HG03457 (cell line): Measurements from ENCODE around the gene TECTA.
"Not testable (repeated sequence)": the region's sequence is repeated elsewhere in the genome, so short reads cannot be mapped to it uniquely, and the experiment has no call there.

Experiments
- ATAC-seq: cut with Tn5 transposase; IDR thresholded peaks from one replicate; pipeline ENCODE4 v1.9.1; 2021; ENCODE audit warnings: moderate number of reproducible peaks; ENCODE audit not compliant: unreplicated experiment

The TECTA gene

GRCh38 chr11:121089566-121089965 is 11.5 kb upstream of the TECTA start:
- no peak for ATAC-seq

GRCh38 chr11:121090145-121090721 is 10.8 kb upstream of the TECTA start:
- ATAC-seq, result no peak

DNA sequence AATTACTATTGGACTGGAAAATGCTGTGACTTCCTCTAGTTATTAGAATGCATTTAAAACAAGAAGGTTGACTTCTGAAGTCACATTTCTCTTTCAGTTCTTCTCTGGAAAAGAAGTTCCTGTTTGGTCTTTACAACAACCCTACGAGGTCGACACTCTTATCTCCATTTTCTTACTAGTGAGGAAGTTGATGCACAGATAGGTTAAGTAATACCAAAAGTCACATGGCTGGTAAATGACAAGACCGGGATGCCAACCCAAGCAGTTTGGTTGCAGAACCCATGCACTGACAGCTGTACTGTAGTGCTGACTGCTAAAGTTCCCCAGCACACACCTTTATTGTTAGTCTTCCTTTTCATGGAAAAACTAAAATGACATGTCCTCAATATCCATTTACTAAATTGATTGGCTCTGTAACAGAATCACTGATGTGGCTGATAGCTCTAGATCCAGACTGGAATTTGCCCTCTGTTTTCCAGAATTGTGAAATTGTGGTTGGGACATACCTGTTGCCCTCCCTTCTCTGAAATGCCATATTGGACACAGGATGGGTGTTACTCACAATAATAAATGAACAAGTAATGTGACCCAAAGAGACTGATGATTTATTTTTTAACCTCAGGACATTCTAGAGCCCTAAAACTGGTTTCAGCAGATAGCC is 9.4 kb upstream of the TECTA start:
- ATAC-seq, result no peak

DNA sequence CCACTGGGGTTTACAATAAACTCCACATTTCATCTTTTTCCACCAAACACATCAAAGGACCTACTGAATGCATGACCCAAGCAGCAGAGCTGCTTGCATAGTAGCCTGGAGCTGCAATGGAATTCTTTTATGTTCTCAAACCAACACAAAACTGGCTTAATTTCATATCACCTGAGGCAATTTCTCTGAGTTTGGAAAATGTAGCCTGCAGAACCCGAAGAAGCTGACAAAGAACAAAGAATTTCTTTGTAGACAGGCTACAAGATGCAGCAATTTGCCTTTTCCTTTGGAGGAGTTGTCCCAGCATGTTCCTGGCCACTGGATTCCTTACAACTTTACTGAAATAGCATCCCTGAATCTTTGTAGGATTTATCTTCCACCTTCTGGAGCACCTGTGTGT is 5.5 kb upstream of the TECTA start:
- ATAC-seq, result no peak

DNA sequence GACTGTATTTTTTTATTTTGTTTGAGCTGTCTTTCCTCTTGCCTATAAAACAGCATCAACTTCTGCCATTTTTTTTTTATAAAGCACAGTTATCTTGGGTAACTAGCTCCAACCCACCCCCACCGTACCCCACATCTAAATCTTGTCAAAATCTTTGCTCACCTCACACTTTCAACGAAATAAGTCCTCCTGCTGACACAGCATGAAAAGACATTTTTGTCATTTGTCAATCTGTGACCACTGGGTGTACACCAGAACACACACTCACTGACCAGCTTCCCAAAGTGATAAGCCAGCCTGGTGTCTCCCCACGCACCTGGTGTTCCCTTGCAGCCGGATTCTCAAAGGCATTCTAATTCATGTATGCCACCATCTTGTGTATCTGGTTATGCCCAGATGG is 1.7 kb upstream of the TECTA start:
- ATAC-seq, result no peak

DNA sequence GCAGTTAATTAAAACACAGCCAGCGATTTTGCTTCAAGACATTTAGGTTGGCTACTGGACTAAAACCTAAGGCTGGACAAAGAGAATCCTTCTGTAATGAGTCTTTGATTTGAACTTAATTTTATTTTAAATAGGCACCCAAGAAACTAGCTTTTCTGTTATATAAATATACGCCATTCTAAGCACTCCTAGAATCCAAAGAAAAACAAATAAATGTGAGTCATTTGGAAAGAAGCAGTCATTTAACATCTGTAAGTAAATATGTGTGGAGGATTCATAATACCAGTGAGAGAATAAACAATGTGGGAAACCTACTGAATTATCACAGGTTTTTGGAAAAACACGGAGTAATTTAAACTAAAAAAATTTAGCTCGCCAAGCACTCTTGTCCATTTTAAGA is 1.2 kb upstream of the TECTA start:
- no peak for ATAC-seq

DNA sequence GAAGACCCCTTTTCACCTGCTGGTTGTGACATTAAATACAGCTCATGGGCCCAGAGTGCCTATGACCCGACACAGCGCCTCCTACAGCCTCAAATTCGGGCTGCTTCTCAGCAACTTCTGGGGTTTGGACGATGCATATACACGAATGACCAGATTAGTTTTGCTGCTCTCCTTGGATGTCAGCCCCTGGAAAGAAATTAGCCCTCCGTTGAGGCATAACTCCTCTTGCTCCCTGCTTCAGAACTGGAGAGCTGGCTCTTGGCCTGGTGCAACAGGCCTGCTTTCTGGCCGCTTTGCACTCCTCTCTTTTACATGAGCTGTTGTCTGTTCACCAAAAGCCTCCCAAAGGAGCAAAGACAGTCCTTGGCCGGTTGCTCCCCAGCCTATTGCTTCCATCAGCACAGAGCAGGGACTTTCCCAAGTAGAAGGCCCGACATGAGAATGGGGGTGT is 3.3 kb downstream of the TECTA start:
- no peak for ATAC-seq

- no peak for ATAC-seq
These were observed 4.0 kb downstream of the TECTA start for GRCh38 chr11:121105063-121105480.

GRCh38 chr11:121105481-121106195 is 4.6 kb downstream of the TECTA start:
- ATAC-seq, result no peak

GRCh38 chr11:121106812-121107211 is 5.8 kb downstream of the TECTA start:
- no peak for ATAC-seq

DNA sequence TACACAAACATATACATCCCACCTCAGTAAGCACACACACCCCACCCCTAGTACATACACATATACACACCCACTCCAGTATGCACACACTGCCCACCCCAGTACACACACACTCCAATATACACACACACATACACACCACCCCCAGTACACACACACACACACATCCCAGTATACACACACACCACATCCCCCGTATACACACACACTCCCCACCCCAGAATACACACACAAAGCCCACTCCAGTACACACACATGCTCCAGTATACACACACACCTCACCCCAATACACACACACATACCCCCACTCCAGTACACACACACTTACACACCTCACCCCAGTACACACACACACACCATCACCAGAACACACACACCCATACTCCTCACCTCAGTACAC is 7.4 kb downstream of the TECTA start:
- no peak for ATAC-seq

- ATAC-seq, result no peak
These were observed 8.4 kb downstream of the TECTA start for GRCh38 chr11:121109471-121109870.

DNA sequence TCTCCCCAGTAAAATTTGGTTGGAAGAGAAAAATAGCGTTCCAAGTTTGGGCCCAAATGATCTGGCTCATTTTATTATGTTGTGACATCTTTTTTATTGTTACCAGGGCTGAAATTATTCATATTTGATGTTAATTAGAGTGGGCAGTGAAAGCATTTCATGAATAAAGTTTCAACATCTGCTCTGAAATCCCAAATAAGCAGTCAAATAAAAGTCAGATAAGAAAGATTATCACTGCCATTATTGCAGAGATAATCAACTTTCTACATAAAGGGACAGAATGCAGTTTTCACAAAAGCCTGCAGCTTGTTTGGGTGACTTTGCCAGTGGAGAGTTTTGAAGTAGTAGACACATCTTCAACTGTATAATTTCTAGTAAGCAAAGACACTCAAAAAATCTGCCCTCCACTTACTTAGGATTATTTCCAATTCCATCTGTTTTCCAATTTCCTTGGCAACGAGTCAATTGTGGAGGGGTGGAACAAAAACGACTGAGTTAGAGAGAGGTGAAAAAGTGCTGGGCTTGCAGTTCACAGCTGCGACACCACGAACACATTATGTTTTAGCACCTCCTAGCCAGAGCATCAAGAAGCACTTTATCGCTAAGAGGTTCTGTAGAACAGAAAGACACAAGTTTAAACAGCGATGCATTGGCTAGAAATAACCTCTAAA is 9.0 kb downstream of the TECTA start:
- no peak for ATAC-seq

DNA sequence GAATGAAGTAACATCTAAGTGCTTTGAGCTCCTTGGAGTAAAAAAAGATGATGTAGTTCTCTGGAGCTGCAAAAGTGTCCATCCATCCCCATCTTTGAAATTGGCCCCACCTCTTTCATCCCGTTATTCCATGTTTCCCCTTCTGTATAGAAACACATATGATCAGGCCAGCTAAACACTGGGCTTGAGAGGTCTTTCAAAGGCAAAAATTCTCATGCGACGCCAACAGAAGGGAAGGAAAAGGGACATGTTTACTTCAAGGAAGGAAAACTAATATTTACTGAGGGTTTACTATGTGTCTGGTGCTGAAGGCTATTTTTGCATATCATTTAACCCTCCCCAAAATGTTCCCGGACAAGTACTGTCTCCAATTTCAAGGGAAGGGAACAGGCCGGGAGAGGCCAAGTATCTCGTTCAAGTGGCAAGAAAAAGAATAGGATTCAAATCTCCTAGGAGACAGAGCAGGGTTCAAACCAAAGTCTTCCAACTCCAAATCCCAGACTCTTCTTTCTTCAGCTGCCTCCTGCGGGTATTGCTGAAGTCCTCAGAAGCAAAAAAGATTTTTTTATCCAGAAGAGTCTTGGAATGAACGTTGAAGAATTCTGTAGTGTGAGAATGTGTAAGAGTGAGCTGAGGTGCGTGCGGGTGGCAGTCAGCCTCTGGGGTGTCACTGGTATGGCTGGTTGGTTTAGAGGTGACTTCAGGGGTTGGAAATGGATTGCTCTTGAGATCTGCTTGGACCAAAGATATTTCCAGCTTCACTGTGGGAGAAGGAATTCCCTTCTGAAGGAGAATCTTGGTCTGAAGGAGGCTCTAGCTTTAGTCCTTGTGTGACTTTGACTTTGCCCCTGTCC is 10.1 kb downstream of the TECTA start:
- ATAC-seq, result no peak

DNA sequence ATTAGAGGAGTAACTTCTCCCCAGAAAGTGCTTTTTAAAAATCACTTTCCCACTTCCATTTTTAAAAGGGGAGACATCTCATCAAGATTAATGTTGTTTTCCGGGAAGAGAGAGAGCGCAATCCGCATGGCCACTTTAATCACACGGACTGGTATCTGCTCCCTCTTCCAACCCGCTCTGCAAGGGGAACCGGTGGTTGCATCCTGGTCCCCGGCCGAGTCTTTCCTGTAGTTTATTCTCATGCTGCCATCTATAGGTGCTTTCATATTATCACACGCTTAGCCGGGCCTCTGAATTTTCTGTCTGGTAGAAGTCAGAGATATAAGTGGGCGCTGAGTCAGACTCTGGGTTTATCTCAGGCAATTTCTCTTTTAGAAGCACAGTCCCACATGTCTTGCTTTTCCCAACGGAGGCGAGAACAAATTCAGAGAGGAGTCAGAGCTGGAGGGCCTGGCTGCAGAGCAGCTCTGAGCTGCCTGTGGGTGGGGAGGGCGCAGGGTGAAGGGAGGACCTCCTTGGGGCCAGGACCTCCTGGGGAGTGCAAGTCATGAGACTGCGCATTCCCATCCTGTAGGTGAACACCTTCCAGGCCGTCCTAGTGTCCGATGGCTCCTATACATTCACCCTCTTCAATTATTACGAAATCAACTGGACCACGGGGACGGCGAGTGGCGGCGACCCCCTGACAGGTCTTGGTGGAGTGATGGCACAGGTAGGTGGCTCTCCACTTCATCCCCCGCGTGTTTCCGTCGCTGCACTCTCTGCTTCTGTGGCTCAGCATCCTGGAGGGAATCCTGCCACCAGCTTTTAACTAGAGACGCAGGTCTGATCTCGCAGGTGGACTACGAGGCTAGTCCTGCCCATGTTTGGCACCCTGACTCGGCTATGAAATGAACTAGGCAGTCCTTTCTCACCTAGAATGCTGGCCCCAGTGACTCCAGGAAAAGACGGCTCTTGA is 11.7 kb downstream of the TECTA start:
- ATAC-seq, result no peak

DNA sequence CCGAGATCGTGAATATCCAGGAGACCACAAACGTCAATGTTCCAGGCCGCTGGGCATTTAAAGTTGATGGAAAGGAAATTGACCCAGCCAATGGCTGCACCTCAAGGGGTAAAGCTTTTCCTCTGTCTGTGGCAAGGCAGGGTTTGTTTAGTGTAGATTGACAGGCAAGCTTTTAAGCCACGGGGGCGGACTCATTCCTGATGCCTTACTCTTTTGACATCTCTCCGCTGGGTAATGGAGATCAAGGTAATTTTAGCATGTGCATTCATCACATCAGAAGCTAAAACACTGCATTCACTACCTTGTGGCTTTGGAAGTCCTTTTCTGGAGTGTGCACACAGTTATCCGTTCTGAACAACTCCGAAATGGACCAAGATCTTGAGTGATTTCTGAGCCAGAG is 12.6 kb downstream of the TECTA start:
- ATAC-seq, result no peak

DNA sequence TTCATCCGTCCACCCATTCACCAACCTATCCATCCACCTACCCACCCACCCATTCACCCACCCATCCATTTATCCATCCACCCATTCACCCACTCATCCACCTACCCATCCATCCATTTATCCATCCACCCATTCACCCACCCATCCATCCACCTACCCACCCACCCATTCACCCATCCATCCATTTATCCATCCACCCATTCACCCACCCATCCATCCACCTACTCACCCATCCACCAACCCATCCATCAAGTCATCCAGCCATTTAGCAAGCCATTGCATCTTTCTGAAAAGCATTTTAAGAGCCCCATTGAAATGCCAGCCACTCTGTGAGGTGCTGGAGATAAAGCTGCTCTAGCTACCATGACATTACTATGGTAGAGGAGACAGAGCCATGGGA is 14.0 kb downstream of the TECTA start:
- not testable (repeated sequence) for ATAC-seq

- no peak for ATAC-seq
These were observed 16.7 kb downstream of the TECTA start for GRCh38 chr11:121117788-121118187.

- ATAC-seq, result no peak
These were observed 18.4 kb downstream of the TECTA start for GRCh38 chr11:121119440-121119839.

- no peak for ATAC-seq
These were observed 21.3 kb downstream of the TECTA start for GRCh38 chr11:121122328-121122727.
